DMS 273 (cell line): Measurements from ENCODE around the gene SEMA3A.

Source experiments
- DNase-seq: peaks from one replicate; lab custom pipeline; 2025; ENCODE audit not compliant: unreplicated experiment; lab: John Stamatoyannopoulos, UW

Gene SEMA3A

GRCh38 chr7:83937930-83938329, 256.7 kb downstream of the SEMA3A start:
- DNase-seq: no peak

GRCh38 chr7:83936056-83936708, 258.4 kb downstream of the SEMA3A start:
- peak; percentile 91 for DNase-seq

- DNase-seq: peak; percentile 23
Measured at GRCh38 chr7:83934118-83934734, 260.4 kb downstream of the SEMA3A start.

GRCh38 chr7:83931968-83932367, 262.6 kb downstream of the SEMA3A start:
- no peak for DNase-seq

GRCh38 chr7:83930262-83930661, 264.3 kb downstream of the SEMA3A start:
- no peak for DNase-seq

- peak; percentile 14 for DNase-seq
Measured at GRCh38 chr7:83925860-83926259, 268.7 kb downstream of the SEMA3A start.

GRCh38 chr7:83921941-83922607, 272.5 kb downstream of the SEMA3A start:
- peak; percentile 67 for DNase-seq

GRCh38 chr7:83921271-83921940, 273.2 kb downstream of the SEMA3A start:
- peak; percentile 64 for DNase-seq

GRCh38 chr7:83918142-83918541, 276.4 kb downstream of the SEMA3A start:
- peak; percentile 50 for DNase-seq

GRCh38 chr7:83913174-83913573, 281.4 kb downstream of the SEMA3A start:
- no peak for DNase-seq

- no peak for DNase-seq
Measured at GRCh38 chr7:83908526-83908925, 286.1 kb downstream of the SEMA3A start.
